ENCODE data around the gene NAT16.

DNA sequence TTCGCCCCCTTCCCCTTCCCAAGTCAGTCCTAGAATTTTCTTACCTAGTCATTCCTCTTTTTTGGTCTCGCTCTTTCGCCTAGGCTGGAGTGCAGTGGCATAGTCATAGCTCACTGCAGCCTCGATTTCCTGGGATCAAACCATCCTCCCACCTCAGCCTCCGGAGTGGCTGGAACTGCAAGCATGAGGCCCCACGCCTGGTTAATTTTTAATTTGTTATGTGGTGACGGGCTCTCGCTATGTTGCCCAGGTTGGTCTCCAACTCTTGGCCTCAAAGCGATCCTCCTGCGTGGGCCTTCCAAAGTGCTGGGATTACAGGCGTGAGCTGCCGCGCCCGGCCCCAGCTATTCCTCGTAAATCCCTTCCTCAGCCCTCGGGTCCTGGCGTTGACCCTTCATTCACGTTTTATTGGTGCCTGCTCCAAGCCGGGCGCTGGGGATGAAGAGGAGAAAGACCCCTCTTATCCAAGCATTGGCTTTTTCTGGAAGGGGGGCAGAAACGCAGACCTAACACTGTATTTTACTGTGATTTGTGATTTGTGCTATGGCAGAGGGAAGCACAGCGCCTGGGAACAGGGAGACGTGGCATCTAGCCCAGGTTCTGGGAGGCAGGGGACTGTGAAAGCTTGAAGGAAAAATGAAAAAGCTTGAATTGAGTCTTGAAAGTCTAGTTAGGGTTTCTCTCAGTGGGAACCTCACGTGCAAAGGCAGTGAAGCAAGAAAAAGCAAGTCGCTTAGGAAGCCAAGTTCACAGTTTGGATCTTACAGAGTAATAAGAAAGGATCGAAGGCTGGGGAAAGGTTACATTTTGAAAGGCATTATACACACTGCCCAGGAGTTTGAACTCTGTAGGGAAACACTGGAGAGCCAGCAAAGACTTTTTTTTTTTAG is 38.4 kb upstream of the NAT16 start:
- TF ChIP-seq, protein P1, sequence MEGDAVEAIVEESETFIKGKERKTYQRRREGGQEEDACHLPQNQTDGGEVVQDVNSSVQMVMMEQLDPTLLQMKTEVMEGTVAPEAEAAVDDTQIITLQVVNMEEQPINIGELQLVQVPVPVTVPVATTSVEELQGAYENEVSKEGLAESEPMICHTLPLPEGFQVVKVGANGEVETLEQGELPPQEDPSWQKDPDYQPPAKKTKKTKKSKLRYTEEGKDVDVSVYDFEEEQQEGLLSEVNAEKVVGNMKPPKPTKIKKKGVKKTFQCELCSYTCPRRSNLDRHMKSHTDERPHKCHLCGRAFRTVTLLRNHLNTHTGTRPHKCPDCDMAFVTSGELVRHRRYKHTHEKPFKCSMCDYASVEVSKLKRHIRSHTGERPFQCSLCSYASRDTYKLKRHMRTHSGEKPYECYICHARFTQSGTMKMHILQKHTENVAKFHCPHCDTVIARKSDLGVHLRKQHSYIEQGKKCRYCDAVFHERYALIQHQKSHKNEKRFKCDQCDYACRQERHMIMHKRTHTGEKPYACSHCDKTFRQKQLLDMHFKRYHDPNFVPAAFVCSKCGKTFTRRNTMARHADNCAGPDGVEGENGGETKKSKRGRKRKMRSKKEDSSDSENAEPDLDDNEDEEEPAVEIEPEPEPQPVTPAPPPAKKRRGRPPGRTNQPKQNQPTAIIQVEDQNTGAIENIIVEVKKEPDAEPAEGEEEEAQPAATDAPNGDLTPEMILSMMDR (IDR thresholded peaks at IDR 0.05; ENCODE audit: insufficient read depth, low read length) = no peak
- no peak for TF ChIP-seq POLR2AphosphoS5 (IDR thresholded peaks at IDR 0.05; ENCODE audit: low read depth)
